K562 (cell line): ENCODE measurements around the gene ERP44.

ENCODE experiments used
- ADNP ChIP-seq: fragments of 200-800 bp; sonication (Bioruptor generic); IDR thresholded peaks from 2 replicates; pipeline ENCODE4 v1.6.1; 2016; ENCODE audit warnings: missing genetic modification characterization, missing compliant biosample characterization
- ASH1L ChIP-seq: fragments of 450-650 bp; IDR thresholded peaks from 2 replicates; pipeline ENCODE4 v1.6.1; 2018; ENCODE audit warnings: borderline replicate concordance, mild to moderate bottlenecking, low read depth; ENCODE audit not compliant: partially characterized antibody
- CEBPG ChIP-seq, 3 experiments: fragments of 200-800 bp in 1 of 3; sonication (Bioruptor generic) in 1 of 3; sonication (generic) in 1 of 3; formaldehyde crosslinking in 1 of 3; IDR thresholded peaks in 2 of 3; conservative IDR thresholded peaks in 1 of 3; 2 replicates each; pipeline versions ENCODE4 v1.6.1 to v1.8.0; 2016 to 2022; ENCODE audit warnings: missing compliant biosample characterization in 2 of 3, missing genetic modification characterization in 2 of 3, mild to moderate bottlenecking in 1 of 3, missing genetic modification reagents in 1 of 3
- CTCF ChIP-seq, 3 experiments: IDR thresholded peaks in 2 of 3; conservative IDR thresholded peaks in 1 of 3; 2 replicates each; pipeline ENCODE4 v1.5.1; 2011 to 2012; ENCODE audit warnings: low read length in 3 of 3, mild to moderate bottlenecking in 3 of 3, control low read depth in 2 of 3, improper control_type of control experiment in 1 of 3, inconsistent platforms in 1 of 3, low read depth in 1 of 3, mixed read lengths in 1 of 3, moderate library complexity in 1 of 3; ENCODE audit not compliant: insufficient read depth in 2 of 3
- EGR1 ChIP-seq: fragments of 450-650 bp; conservative IDR thresholded peaks from 2 replicates; pipeline ENCODE4 v1.6.1; 2017; ENCODE audit warnings: mild to moderate bottlenecking
- HSF4 ChIP-seq: fragments of 250-450 bp; sonication (Bioruptor Pico); IDR thresholded peaks from 2 replicates; pipeline ENCODE4 v2.1.2; 2022; ENCODE audit warnings: mild to moderate bottlenecking, moderate library complexity, borderline replicate concordance
- SMAD1 ChIP-seq: fragments of 150-350 bp; IDR thresholded peaks from 2 replicates; pipeline ENCODE4 v1.6.1; 2014; ENCODE audit warnings: low read length, low read depth; ENCODE audit not compliant: partially characterized antibody
- SP1 ChIP-seq: sonication (generic); formaldehyde crosslinking; IDR thresholded peaks from 2 replicates; pipeline ENCODE4 v1.8.1; 2022; ENCODE audit warnings: mild to moderate bottlenecking, missing genetic modification reagents
- ZBTB11 ChIP-seq, 3 experiments: fragments of 200-800 bp in 1 of 3; fragments of 250-450 bp in 1 of 3; fragments of 450-650 bp in 1 of 3; sonication (Bioruptor Pico) in 1 of 3; sonication (Bioruptor generic) in 1 of 3; formaldehyde crosslinking in 1 of 3; IDR thresholded peaks; 2 replicates each; pipeline versions ENCODE4 v1.6.1 to v1.8.0; 2016 to 2022; ENCODE audit warnings: mild to moderate bottlenecking in 2 of 3, missing genetic modification characterization in 2 of 3, missing compliant biosample characterization in 1 of 3, moderate library complexity in 1 of 3
- ZBTB12 ChIP-seq: fragments of 250-450 bp; sonication (Bioruptor Pico); IDR thresholded peaks from 2 replicates; pipeline ENCODE4 v1.4.0; 2020
- ZNF76 ChIP-seq: fragments of 250-450 bp; sonication (Bioruptor Pico); IDR thresholded peaks from 2 replicates; pipeline ENCODE4 v1.4.0; 2020; ENCODE audit warnings: mild to moderate bottlenecking, moderate library complexity, borderline replicate concordance

GRCh38 chr9:100098046-100098886 is 534 bp downstream of the ERP44 start:
- TF ChIP-seq ZBTB11 (CRISPR knock-in tag; IDR thresholded peaks at IDR 0.05), result no peak
- no peak for TF ChIP-seq EGR1
- no peak for TF ChIP-seq SMAD1
- no peak for TF ChIP-seq CEBPG (CRISPR knock-in tag; IDR thresholded peaks at IDR 0.05)
- no peak for TF ChIP-seq CEBPG (tag; conservative IDR thresholded peaks at IDR 0.05 in 1 of 2, IDR thresholded peaks at IDR 0.05 in 1 of 2)
- TF ChIP-seq ZBTB12 (CRISPR knock-in tag), result no peak
- TF ChIP-seq CTCF (IDR thresholded peaks at IDR 0.05 in 2 of 3, conservative IDR thresholded peaks at IDR 0.05 in 1 of 3; ENCODE audit: insufficient read depth in 2 of 3, low read depth in 1 of 3, low read length in 3 of 3), result no peak
- no peak for TF ChIP-seq ASH1L
- TF ChIP-seq ZNF76 (CRISPR knock-in tag), result no peak
- TF ChIP-seq HSF4 (CRISPR knock-in tag), result no peak
- no peak for TF ChIP-seq SP1 (CRISPR knock-in tag)
- no peak for TF ChIP-seq ADNP (tag)
